Mesothelial cell of epicardium (in vitro differentiated cells): Measurements from ENCODE around the gene SLC30A2. TPM values are rescaled to one million over a fixed set of nuclear protein-coding genes. Genes with fewer than 3 reads are reported as not detected.

ENCODE experiments used
- DNase-seq, 2 experiments: peaks; one replicate each; pipeline ENCODE4 v3.0.0; 2021; ENCODE audit warnings: low spot score in 2 of 2; ENCODE audit not compliant: unreplicated experiment in 2 of 2
- H3K27ac Mint-ChIP-seq: 2 replicates; pipeline ENCODE4 v1.8.0; 2021; ENCODE audit warnings: mixed read lengths
- H3K27me3 Mint-ChIP-seq: 2 replicates; pipeline ENCODE4 v1.8.0; 2021; ENCODE audit warnings: low read depth, mixed read lengths
- H3K36me3 Mint-ChIP-seq: 2 replicates; pipeline ENCODE4 v1.8.0; 2021; ENCODE audit warnings: mixed read lengths
- H3K4me1 Mint-ChIP-seq: 2 replicates; pipeline ENCODE4 v1.8.0; 2021; ENCODE audit warnings: mixed read lengths
- H3K4me3 Mint-ChIP-seq: 2 replicates; pipeline ENCODE4 v1.8.0; 2021; ENCODE audit warnings: mild to moderate bottlenecking, moderate library complexity, mixed read lengths
- H3K9me3 Mint-ChIP-seq: 2 replicates; pipeline ENCODE4 v1.8.0; 2021; ENCODE audit warnings: mixed read lengths
- CTCF ChIP-seq: fragments of 200-600 bp; sonication (generic); IDR thresholded peaks from one replicate; pipeline ENCODE4 v1.5.0; 2021; ENCODE audit warnings: antibody characterized with exemption; ENCODE audit not compliant: unreplicated experiment
- total RNA-seq: library from RNA; stranded (reverse); gene quantifications from 3 replicates; pipeline ENCODE4 v1.2.1, GENCODE V29; 2021

The SLC30A2 gene
- total RNA-seq, 1 donor from 2014 or later: 10.3 TPM

- no peak for TF ChIP-seq CTCF
- Mint-ChIP-seq H3K27me3 (no peaks in the 10 kb centered on the region), H3K36me3 (no peaks in the 10 kb centered on the region), H3K4me3 (no peak overlapping the region), H3K4me1 (peaks cover 21% of the 10 kb centered on the region), H3K9me3 (peaks cover 7% of the 10 kb centered on the region), H3K27ac (no peak overlapping the region)
- DNase-seq: no peak
Measured at GRCh38 chr1:26089125-26089524, 43.2 kb upstream of the SLC30A2 start.

- Mint-ChIP-seq H3K27ac (no peak overlapping the region), H3K27me3 (no peaks in the 10 kb centered on the region), H3K4me3 (no peak overlapping the region), H3K4me1 (peaks cover 18% of the 10 kb centered on the region), H3K36me3 (no peaks in the 10 kb centered on the region), H3K9me3 (no peaks in the 10 kb centered on the region)
- TF ChIP-seq CTCF: no peak
- no peak for DNase-seq
Measured at GRCh38 chr1:26084844-26085243, 38.9 kb upstream of the SLC30A2 start.

- H3K4me3 Mint-ChIP-seq: no peak overlapping the region
- no peaks in the 10 kb centered on the region for H3K36me3 Mint-ChIP-seq
- no peaks in the 10 kb centered on the region for H3K9me3 Mint-ChIP-seq
- H3K27me3 Mint-ChIP-seq: no peaks in the 10 kb centered on the region
- TF ChIP-seq CTCF: no peak
- H3K27ac Mint-ChIP-seq: no peak overlapping the region
- no peak for DNase-seq
- peaks cover 25% of the 10 kb centered on the region for H3K4me1 Mint-ChIP-seq
Measured at GRCh38 chr1:26084091-26084561, 38.2 kb upstream of the SLC30A2 start.

- Mint-ChIP-seq H3K27ac (no peak overlapping the region), H3K36me3 (no peaks in the 10 kb centered on the region), H3K4me3 (no peak overlapping the region), H3K27me3 (no peaks in the 10 kb centered on the region), H3K4me1 (peaks cover 35% of the 10 kb centered on the region), H3K9me3 (no peaks in the 10 kb centered on the region)
- TF ChIP-seq CTCF: no peak
- DNase-seq: no peak
Measured at GRCh38 chr1:26083208-26083607, 37.3 kb upstream of the SLC30A2 start.

- H3K27ac Mint-ChIP-seq: no peak overlapping the region
- H3K9me3 Mint-ChIP-seq: no peaks in the 10 kb centered on the region
- peaks cover 44% of the 10 kb centered on the region for H3K4me1 Mint-ChIP-seq
- no peak overlapping the region for H3K4me3 Mint-ChIP-seq
- no peaks in the 10 kb centered on the region for H3K27me3 Mint-ChIP-seq
- no peaks in the 10 kb centered on the region for H3K36me3 Mint-ChIP-seq
- DNase-seq: no peak
- TF ChIP-seq CTCF: no peak
Measured at GRCh38 chr1:26082020-26082350, 36.1 kb upstream of the SLC30A2 start.
